Uterus (tissue), 4 donors: Measurements from ENCODE around the gene MYL11. TPM values are rescaled to one million over a fixed set of nuclear protein-coding genes. Genes with fewer than 3 reads are reported as not detected.

Experiments
- DNase-seq, 2 donors: peaks; one replicate each; pipeline ENCODE4 v3.0.0-alpha.2; 2019 to 2020
- H3K27ac ChIP-seq, 2 donors: fragments of 200-600 bp; sonication (generic); 1 replicate in 1 of 2; 2 replicates in 1 of 2; pipeline ENCODE4 v1.5.1; 2016 to 2018
- H3K27me3 ChIP-seq, 2 donors: fragments of 200-600 bp; sonication (generic); one replicate each; pipeline ENCODE4 v1.5.1; 2018 to 2019; ENCODE audit warnings: control low read depth in 1 of 2
- H3K36me3 ChIP-seq, 2 donors: fragments of 200-600 bp; sonication (generic); one replicate each; pipeline ENCODE4 v1.5.1; 2019; ENCODE audit warnings: control low read depth in 1 of 2
- H3K4me1 ChIP-seq, 2 donors: fragments of 200-600 bp; sonication (generic); one replicate each; pipeline ENCODE4 v1.5.1; 2018 to 2019; ENCODE audit warnings: control low read depth in 1 of 2
- H3K4me3 ChIP-seq, 2 donors: fragments of 200-600 bp; sonication (generic); 1 replicate in 1 of 2; 2 replicates in 1 of 2; pipeline ENCODE4 v1.5.1; 2018 to 2019; ENCODE audit warnings: mild to moderate bottlenecking in 1 of 2
- H3K9me3 ChIP-seq, 2 donors: fragments of 200-600 bp; sonication (generic); one replicate each; pipeline ENCODE4 v1.5.1; 2019; ENCODE audit warnings: control low read depth in 1 of 2
- POLR2A ChIP-seq, 2 donors: fragments of 450-650 bp; IDR thresholded peaks; one replicate each; pipeline ENCODE4 v1.6.1; 2016; ENCODE audit warnings: antibody characterized with exemption in 2 of 2, mild to moderate bottlenecking in 1 of 2, moderate library complexity in 1 of 2
- intact Hi-C: fragments of 100-400 bp; cut with DNase I; formaldehyde crosslinking; loops from one replicate; pipeline ENCODE4 v1.15.1; 2023; ENCODE audit warnings: low total_unique reads
- total RNA-seq, 4 donors: library from RNA; depleted of rRNA in 3 of 4; stranded (reverse); fragments of >200 nt in 3 of 4; gene quantifications; one replicate each; pipeline versions ENCODE4 v1.1.0 to v1.2.4, GENCODE V29; 2014 to 2023
- TF ChIP-seq, protein P1 (sequence below), 4 experiments: fragments of 200-600 bp in 2 of 4; fragments of 450-650 bp in 2 of 4; sonication (generic) in 2 of 4; IDR thresholded peaks; one replicate each; pipeline ENCODE4 v1.5.1; 2016 to 2019; ENCODE audit warnings: antibody characterized with exemption in 4 of 4, mild to moderate bottlenecking in 2 of 4, moderate library complexity in 1 of 4
- donor health status: DM: yes; HTN: yes; CAD: no.

Gene MYL11
- total RNA-seq, 4 donors from 2014 or later = 1.2 TPM; not detected in 3

GRCh38 chr16:30367349-30368009, 7.1 kb upstream of the MYL11 start:
- H3K36me3 ChIP-seq = no peaks in the 10 kb centered on the region
- TF ChIP-seq POLR2A (IDR thresholded peaks at IDR 0.05) = no peak
- TF ChIP-seq, protein P1, sequence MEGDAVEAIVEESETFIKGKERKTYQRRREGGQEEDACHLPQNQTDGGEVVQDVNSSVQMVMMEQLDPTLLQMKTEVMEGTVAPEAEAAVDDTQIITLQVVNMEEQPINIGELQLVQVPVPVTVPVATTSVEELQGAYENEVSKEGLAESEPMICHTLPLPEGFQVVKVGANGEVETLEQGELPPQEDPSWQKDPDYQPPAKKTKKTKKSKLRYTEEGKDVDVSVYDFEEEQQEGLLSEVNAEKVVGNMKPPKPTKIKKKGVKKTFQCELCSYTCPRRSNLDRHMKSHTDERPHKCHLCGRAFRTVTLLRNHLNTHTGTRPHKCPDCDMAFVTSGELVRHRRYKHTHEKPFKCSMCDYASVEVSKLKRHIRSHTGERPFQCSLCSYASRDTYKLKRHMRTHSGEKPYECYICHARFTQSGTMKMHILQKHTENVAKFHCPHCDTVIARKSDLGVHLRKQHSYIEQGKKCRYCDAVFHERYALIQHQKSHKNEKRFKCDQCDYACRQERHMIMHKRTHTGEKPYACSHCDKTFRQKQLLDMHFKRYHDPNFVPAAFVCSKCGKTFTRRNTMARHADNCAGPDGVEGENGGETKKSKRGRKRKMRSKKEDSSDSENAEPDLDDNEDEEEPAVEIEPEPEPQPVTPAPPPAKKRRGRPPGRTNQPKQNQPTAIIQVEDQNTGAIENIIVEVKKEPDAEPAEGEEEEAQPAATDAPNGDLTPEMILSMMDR (IDR thresholded peaks at IDR 0.05) = no peak
- H3K27ac ChIP-seq = peak overlapping the region in 1 of 2 donors; percentile 93
- H3K4me3 ChIP-seq = peak overlapping the region; percentile 70 to 98
- H3K9me3 ChIP-seq = no peaks in the 10 kb centered on the region
- no peaks in the 10 kb centered on the region for H3K27me3 ChIP-seq
- DNase-seq = no peak
- H3K4me1 ChIP-seq = peaks cover 0 to 12% of the 10 kb centered on the region in 2 donors
- intact Hi-C loops = no loop called here

GRCh38 chr16:30368122-30368791, 6.3 kb upstream of the MYL11 start:
- Histone ChIP-seq H3K27ac (peak overlapping the region; percentile 86 to 93), H3K9me3 (no peaks in the 10 kb centered on the region), H3K36me3 (no peaks in the 10 kb centered on the region), H3K4me3 (peak overlapping the region; percentile 70 to 98), H3K27me3 (no peaks in the 10 kb centered on the region), H3K4me1 (peaks cover 0 to 12% of the 10 kb centered on the region in 2 donors)
- TF ChIP-seq, protein P1 (IDR thresholded peaks at IDR 0.05) = no peak
- no peak for TF ChIP-seq POLR2A (IDR thresholded peaks at IDR 0.05)
- no peak for DNase-seq
- intact Hi-C loops = no loop called here

GRCh38 chr16:30368792-30369090, 5.9 kb upstream of the MYL11 start:
- peak overlapping the region; percentile 70 to 98 for H3K4me3 ChIP-seq
- no peak for DNase-seq
- H3K9me3 ChIP-seq = no peaks in the 10 kb centered on the region
- peak overlapping the region; percentile 86 to 93 for H3K27ac ChIP-seq
- intact Hi-C loops = no loop called here
- H3K27me3 ChIP-seq = no peaks in the 10 kb centered on the region
- H3K36me3 ChIP-seq = no peaks in the 10 kb centered on the region
- peaks cover 0 to 12% of the 10 kb centered on the region in 2 donors for H3K4me1 ChIP-seq
- TF ChIP-seq, protein P1 (IDR thresholded peaks at IDR 0.05) = no peak
- TF ChIP-seq POLR2A (IDR thresholded peaks at IDR 0.05) = no peak

DNA sequence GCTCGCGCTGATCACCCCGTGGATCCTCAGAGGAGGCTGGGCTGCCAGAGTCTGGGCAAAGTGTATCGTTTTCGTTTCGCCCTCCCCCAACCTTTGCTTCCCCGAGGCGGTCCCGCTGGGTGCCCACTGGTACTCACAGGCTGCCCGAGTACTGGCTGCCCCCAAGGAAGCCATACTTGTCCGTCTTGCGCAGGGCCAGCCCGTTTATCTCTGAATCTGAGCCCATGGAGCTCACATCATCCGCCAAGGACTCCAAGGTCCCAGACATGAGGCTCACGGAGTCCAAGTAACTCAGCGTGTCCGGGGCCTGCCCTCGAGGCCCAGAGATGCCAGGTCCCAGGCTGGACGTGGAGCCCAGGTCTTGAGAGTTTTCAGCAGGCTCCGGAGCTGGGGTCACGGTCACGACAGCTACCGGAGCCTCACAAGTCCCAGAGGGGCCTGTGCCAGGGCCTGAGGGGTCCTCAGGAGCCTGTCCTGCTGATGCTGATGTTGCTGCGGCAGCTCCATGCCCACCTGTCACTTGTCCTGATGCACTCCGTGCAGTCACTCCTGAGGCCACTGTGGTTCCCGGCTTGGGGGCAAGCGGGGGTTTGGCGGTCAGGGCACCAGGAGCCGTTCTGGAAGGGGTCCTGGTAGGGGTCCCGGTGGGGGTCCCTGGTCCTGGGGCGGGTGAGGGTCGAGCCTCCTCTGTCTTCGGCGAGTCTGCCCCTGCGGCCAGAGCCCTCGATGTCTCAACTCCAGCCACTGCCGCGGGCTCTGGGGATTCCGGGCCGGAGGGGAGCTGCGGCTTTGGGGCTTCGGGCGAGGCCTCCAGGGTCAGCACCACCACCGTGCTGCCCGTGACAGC, 5.3 kb upstream of the MYL11 start:
- H3K27me3 ChIP-seq = no peaks in the 10 kb centered on the region
- H3K27ac ChIP-seq = peak overlapping the region; percentile 86 to 93
- TF ChIP-seq POLR2A (IDR thresholded peaks at IDR 0.05) = no peak
- TF ChIP-seq, protein P1 (IDR thresholded peaks at IDR 0.05) = no peak
- intact Hi-C loops = no loop called here
- H3K36me3 ChIP-seq = no peaks in the 10 kb centered on the region
- peaks cover 0 to 12% of the 10 kb centered on the region in 2 donors for H3K4me1 ChIP-seq
- no peak for DNase-seq
- H3K4me3 ChIP-seq = peak overlapping the region; percentile 70 to 98
- H3K9me3 ChIP-seq = no peaks in the 10 kb centered on the region
